CD4-positive, alpha-beta T cell treated with Interleukin-15 for 4 hours (primary cell): ENCODE measurements around the gene TMBIM4.
A peak's percentile ranks its signal among the peaks of the same experiment; 100 is the strongest.

Experiments
- DNase-seq: peaks from one replicate; pipeline ENCODE4 v3.0.0-alpha.2; 2020; ENCODE audit warnings: low spot score

Gene TMBIM4

DNA sequence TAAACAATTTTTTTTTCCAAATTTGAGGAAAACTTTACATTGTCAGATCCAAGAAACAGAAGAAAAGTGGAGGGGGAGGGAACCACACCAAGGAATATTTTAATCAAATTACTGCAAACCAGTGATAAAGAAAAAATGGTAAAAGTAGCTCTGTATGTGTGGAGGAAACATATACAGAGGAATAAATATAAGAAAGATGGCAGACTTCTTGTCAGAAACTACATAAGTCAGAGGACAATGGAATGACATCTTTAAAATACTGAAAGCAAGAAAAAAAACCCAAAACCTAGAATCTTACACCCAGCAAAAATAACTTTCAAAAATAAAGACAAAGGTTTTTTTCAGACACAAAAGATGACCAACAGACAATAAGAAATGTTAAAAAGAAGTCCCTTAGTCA lies 29.1 kb downstream of the TMBIM4 start:
- no peak for DNase-seq

- DNase-seq = no peak
Measured at GRCh38 chr12:66139328-66139727, 30.5 kb downstream of the TMBIM4 start.

- no peak for DNase-seq
Measured at GRCh38 chr12:66137937-66138336, 31.9 kb downstream of the TMBIM4 start.

GRCh38 chr12:66132408-66132807 lies 37.4 kb downstream of the TMBIM4 start:
- DNase-seq = no peak

DNA sequence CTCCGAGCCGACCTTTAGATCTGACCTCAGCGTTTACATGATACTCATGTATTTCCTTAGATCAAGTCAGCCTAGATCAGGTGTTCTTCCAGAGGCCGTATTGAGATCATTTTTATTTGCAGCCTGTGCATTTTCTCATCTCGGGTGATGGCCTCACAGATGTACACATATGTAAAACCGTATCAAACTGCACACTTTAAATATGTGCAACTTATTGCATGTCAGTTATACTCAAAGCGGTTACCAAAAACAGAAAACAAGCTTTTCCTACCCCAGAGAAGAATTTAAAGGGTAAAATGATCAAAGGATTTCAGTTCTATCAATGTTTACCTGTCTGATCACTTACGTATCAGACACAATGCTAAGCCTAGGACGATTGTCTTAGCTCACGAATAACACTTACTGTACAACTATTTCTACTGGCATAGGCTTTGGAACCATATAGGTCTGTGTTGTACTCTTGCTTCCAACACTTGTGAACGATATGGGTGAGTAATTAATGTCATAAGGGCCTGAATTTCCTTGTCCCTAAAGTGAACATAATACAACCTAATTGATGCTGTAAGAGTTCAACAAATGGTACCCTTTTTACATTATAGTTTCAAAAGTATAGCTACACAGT lies 38.6 kb downstream of the TMBIM4 start:
- DNase-seq = no peak

GRCh38 chr12:66130267-66131066 lies 39.3 kb downstream of the TMBIM4 start, which contains the start of gene LLPH:
Gene LLPH (minus strand): TSS chr12:66130750. CDS start chr12:66129106, 1,644 bp downstream.
- peak; percentile 87 for DNase-seq

DNA sequence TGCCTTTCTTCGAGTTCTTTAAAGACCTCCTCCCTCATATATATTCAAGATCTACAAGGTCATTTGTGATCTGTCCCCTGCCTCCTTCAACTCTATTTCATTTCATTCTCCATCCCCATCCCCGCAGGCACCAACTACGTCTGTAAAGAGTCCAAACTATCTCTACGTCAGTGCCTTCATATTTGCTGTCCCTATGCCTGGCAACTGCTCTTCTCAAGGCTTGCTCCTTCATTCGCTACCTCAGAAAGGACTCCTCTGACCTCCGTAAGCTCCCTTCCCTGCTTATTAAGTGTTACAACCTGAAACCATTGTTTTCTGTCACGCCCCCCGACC lies 39.9 kb downstream of the TMBIM4 start:
- no peak for DNase-seq

- no peak for DNase-seq
Measured at GRCh38 chr12:66127650-66128049, 42.1 kb downstream of the TMBIM4 start.

- no peak for DNase-seq
Measured at GRCh38 chr12:66120477-66120876, 49.3 kb downstream of the TMBIM4 start.

DNA sequence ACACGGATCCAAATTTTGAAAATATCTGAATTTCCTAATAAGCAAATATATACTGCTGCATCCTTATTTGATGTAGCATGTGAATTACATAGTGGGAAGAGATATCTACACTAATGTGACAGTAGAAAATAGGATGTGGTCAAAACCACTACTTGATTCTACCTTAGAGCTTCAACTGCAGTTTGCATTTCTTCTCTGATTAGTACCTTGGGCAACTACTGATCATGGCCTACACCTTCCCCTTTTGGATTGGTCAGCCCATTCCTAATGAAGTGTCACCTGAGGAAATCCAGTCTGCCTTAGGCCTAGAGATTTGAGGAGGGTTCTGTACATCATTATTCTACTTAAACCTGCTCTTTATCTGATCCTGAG lies 49.9 kb downstream of the TMBIM4 start:
- DNase-seq = no peak

GRCh38 chr12:66119229-66119869 lies 50.4 kb downstream of the TMBIM4 start:
- DNase-seq = no peak

DNA sequence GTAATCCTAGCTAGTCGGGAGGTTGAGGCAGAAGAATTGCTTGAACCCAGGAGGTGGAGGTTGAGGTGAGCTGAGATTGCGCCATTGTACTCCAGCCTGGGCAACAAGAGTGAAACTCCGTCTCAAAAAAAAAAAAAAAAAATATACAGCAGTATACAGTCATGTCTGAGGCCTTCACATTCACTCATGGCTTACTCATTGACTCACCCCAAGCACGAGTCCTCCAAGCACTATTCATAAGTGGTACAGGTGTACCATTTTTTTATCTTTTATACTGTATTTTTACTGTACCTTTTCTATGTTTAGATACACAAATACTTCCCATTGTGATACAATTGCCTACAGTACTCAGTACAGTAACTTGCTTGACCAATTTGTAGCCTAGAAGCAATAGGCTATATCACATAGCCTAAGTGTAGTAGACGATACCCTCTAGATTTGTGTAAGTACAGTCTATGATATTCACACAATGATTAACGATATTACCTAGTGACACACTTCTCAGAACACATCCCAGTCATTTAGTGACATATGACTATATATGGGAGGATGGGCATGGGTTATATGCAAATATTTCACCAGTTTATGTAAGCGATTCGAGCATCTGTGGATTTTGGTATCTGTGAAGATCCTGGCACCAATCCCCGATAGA lies 51.4 kb downstream of the TMBIM4 start:
- no peak for DNase-seq

DNA sequence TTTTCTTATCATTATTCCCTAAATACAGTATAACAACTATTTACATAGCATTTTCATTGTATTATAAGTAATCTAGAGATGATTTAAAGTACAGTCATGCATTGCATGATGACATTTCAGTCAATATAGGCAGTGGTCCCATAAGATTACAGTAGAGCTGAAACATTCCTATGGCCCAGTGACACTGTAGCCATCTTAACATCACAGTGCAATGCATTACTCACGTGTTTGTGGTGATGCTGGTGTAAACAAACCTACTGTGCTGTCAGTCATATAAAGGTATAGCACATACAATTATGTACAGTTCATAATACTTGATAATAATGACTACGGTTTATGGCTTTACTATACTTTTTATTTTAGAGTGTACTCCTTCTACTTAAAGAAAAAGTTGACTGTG lies 52.6 kb downstream of the TMBIM4 start:
- DNase-seq = no peak

DNA sequence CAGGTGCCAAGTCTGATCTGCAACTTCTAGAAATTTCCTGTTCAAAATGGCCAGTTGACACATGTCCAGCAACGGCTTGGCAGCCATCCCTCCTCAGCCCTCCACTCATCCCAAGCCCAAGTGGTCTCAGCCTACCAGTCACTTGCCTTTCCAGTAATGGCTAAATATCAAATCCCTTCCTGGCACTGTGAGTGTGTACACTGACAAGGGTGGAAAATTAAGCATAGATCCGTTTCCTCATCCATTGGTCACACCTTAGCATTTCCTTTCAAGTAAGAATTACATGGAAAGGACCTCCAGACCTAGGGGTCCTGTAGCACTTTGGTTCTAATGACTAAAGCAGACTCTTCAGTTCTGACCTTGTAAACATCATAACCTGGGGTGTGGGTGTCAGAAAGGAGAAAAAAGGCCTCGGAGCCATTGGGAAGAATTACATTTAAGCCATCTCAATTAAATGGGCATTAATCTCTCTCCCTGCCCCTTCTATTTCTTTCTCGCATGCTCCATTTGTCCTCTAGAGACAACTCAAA lies 54.7 kb downstream of the TMBIM4 start:
- no peak for DNase-seq

DNA sequence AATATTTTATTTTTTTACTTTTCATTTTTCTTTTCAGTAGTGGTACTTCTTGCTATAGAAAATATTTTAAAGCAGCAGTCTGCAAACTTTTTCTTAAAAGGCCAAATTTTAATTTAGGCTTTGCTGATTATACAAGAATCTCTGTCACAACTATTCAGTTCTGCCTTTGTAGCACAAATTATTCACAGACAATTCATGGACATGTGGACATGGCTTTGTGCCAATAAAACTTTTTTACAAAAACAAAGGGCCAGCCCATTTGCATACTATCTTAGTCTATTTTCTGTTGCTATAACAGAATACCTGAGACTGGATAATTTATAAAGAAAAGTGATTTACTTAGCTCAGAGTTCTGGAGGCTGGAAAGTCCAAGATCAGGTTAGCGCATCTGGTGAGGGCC lies 56.3 kb downstream of the TMBIM4 start:
- no peak for DNase-seq

- no peak for DNase-seq
Measured at GRCh38 chr12:66111605-66112004, 58.2 kb downstream of the TMBIM4 start.

DNA sequence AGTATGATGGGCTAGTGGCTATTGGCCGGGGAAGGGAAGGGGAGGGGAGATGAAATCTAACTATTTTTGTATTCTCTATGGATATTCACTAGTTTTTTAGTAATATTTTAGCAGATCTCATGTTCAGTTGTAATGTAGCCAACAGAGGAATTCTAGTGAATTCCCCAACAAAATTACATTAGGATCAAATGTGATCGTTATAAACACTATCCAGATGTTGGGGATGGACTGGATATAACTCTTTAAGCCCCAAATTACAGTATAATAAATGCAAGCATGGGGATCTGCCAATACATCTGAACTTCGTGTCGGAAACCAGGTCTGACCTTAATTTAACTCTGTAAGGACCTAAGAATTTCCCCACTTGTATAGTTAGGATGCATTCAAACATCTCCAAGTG lies 60.7 kb downstream of the TMBIM4 start:
- no peak for DNase-seq

DNA sequence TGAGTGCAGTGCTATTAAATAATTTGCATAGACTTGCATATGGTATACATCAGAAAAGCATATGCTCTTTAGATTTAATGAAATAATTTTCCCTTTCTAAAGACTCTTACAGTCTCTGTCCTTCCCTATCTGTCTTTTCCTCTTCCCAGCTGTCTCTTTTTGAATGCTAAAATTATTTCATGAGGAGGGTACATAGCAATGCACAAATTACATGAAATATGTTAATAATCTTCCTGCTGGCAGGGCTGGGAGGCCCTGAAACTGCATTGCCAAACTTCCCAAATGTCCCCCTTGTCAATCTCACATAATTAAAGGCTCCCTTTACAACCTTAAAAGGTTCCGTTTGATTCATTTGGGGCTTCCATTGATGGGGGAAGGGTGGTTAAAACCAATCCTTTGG lies 61.4 kb downstream of the TMBIM4 start:
- no peak for DNase-seq

- DNase-seq = peak; percentile 83
Measured at GRCh38 chr12:66107451-66107915, 62.3 kb downstream of the TMBIM4 start.

DNA sequence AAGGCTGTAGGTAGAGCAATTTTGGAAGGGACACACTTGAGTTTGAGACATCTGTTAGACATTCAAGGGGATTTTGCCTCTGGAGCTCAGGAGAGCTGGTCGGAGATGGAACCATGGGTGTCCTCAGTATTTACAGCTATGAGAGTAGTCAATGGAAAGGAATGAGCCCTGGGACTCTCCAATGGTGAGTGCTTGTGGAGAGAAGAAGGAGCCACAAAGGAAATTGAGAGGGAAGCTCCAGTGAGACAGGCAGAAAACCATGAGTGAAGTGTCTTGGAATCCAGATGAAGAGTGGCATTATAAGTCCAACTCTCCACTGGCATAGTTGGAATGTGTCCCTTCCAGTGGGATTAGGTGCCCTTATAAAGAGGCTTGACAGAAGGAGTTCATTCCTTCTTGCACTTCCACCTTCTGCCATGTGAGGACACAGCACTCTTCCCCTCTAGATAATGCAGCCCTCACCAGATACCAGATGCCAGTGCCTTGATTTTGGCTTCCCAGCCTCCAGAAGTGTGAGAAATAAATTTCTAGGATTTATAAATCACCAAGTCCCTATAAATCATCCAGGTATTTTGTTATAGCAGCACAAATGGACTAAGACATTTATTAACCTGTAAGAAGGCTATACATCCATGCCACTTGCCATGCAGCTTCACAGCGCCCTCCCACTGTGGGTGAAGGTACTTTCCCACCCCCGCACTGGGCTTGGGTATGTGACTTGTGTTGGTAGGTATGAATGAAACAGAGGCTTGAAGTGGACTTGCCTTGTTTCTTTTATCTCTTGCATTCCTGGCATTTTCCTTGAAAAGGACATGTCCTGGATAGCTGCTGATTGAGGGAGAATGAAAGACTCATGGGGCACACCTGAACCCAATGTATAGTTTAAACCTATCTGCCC lies 66.5 kb downstream of the TMBIM4 start:
- no peak for DNase-seq

DNA sequence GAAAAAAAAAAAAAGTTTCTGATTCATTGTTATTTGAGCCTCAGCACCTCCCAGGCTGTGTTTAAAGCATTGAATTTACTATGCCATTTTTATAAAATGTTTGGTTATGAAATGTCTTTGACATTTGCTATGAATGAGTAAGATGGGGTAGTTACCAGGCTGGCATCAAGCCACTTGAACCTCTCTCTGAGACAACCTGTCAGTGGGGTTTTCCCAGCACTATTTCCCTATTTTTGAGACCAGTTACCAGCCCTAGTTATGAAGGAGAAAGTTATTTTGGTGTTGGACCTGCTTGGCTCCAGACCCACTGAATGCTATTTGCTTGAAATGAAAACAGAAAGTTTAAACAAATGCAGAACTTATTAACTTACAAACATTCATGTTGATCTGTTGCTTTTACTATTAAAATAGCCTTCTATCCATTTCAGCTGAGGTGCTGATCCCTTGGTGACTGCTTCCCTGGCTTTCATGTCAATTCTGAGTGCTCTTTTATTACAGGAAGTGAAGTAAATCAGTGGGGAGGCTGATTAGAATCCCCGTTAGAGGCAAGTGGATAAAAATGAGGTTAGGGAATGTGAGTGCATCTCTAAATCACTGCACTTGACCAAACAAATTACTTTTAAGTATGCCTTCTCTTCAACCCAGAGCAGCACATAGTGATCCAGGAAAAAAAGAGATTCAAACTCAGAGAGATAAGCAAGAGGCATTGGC lies 77.1 kb downstream of the TMBIM4 start:
- DNase-seq = no peak
